Glomerular endothelial cell (primary cell): ENCODE results near the gene MB21D2. TPM values are rescaled to one million over a fixed set of nuclear protein-coding genes. Genes with fewer than 3 reads are reported as not detected.

Experiments used
- DNase-seq: peaks from one replicate; pipeline ENCODE4 v3.0.0-alpha.2; 2011; ENCODE audit warnings: low read depth, low spot score; ENCODE audit errors: extremely low read depth
- total RNA-seq: library from RNA; depleted of rRNA; stranded (reverse); fragments of >200 nt; gene quantifications from 2 replicates; pipeline ENCODE4 v1.2.3, GENCODE V29; 2015

Gene MB21D2
- total RNA-seq, 1 donor from 2014 or later, result 9.0 TPM

- no peak for DNase-seq
These were observed 9.4 kb upstream of the MB21D2 start for GRCh38 chr3:192927016-192927415.

DNA sequence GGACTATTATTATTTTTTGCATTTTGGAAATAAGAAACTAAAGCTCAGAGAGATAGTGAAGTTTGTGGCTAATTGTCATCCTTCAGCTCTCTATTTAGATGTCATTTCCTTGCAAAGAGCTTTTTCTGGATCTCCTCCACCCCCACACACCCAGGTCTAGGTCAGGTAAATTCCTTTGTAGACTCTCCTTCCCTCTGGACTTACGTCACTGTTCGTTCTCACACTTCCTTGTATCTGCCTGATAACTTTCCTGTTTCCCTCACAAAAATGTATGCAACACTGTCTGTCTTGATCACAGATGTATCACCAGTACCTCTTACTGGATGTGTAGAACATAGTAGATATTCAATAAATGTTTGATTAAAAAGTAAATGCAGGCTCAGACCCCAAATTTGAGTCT, 6.1 kb upstream of the MB21D2 start:
- no peak for DNase-seq

- DNase-seq, result no peak
These were observed 4.1 kb upstream of the MB21D2 start for GRCh38 chr3:192921793-192922192.

DNA sequence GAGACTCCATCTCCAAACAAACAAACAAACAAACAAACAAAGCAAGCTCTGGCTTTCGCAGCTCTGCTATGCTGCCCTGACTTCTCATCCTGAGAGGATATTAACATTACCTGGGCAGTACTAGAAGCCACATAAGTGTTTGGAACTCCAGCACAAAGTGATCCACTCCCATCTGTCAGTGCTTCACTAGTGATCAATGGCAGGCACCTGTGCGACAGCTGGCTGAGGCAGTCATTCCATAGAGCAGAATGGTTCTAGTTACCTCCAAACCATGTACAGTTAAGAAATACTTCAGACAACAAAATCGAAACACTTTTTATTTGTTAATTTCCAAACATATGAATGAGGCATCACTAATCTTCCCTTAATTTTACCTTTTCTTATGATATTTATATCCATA, 2.8 kb upstream of the MB21D2 start:
- DNase-seq, result no peak

- no peak for DNase-seq
These were observed 2.2 kb upstream of the MB21D2 start for GRCh38 chr3:192919901-192920300.

DNA sequence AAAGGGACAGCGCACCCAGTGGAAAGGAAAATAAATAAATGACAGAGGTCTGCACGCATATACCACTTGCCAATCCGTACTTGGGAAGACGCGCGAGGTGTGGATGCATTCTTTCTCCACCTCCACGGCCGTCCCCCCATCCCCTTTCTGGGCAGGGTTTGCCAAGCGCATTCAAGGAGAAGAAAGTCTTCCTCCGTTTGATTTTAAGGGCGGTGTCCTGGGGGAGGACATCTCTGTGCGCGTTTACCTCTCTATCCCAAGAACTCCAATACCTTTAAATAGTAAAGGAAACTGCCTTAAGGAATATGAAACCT, 576 bp upstream of the MB21D2 start:
- no peak for DNase-seq

- no peak for DNase-seq
These were observed 640 bp downstream of the MB21D2 start for GRCh38 chr3:192917028-192917403.

- no peak for DNase-seq
These were observed 1.2 kb downstream of the MB21D2 start for GRCh38 chr3:192916371-192917027.

GRCh38 chr3:192915722-192916121, 1.9 kb downstream of the MB21D2 start:
- DNase-seq, result no peak

DNA sequence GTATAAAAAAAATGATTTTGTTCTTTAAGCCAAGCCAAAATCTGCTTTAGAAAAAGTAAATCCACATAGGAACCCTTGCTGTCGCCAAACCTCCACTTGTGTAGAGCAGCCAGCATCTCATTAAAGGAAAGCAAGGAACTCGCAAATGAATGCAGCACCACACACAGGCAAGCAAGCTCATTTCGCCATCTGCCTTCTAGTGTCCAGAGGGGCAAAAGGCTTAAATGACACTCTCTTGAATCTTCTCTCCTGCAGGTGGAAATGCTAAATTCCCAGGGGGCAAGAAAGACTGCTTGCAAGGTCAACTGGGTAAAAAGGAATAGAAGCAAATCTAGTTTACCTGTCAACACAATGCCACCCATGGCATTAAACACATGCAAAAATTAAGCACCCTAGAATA, 2.4 kb downstream of the MB21D2 start:
- DNase-seq, result no peak

DNA sequence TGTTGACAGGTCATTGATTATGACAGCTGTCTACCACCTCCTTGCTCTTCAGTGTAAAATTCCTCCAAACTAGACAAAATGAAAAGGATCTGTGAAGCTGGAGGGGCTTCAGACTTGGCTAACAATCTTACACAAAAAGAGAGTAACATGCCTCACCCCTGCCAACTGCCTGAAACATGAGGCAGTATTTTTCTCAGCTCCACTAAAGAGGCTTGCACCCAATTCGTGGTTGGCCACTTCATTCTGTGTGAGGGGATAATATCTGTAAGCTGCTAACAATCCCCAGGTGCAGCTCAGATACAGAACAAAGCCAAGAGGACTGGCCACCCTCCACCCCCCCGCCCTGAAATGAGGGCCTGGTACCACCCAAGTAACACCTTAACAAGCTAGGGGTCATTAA, 2.8 kb downstream of the MB21D2 start:
- DNase-seq, result no peak

DNA sequence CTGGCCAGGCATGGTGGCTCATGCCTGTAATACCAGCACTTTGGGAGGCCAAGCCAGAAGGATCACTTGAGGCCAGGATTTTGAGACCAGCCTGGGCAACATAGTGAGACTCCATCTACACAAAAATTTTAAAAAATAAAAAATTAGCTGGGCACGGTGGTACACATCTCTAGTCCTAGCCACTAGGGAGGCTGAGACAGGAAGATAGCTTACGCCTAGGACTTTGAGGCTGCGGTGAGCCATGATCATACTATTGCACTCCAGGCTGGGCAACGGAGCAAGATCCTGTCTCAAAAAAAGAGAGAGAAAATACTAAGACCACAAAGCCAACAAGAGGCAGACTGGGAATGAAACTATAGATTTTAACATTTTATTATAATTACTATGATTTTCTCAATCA, 4.1 kb downstream of the MB21D2 start:
- no peak for DNase-seq

DNA sequence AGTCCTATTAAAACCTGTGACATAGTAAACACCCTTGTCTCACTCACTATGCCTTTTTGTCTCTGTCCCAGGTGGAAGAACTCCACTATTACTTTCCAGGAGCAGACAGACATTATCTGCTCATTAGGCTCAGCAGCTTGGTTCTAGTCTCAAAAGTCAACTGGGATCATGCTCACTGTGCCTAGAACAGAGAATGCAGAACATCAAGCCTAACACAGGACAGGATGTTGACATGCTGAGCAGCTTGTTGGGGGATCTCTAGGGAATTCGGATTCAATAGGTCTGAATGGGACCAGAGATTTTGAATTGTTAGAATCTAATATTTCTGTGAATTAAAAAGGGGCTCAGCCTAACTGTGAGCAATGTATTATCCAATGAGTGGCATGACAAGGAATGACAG, 6.4 kb downstream of the MB21D2 start:
- DNase-seq, result no peak

DNA sequence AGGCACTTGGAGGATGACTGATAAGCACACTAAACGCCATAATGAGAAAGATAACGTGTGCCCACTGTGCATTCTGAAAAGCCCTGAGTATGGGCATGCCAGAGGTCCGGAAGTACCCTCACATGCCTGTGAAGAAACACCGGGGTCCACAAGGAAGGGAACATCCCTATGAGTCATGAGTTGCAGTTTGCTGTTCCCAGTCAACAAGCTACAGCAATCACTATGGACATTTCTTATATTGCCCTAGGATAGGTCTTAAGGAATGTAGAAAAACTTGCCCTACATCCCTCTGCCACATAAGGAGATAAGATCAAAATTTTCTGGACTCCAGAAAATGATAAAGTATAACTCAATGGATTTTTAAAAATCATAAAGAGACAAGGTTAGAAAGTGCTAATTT, 9.9 kb downstream of the MB21D2 start:
- no peak for DNase-seq

DNA sequence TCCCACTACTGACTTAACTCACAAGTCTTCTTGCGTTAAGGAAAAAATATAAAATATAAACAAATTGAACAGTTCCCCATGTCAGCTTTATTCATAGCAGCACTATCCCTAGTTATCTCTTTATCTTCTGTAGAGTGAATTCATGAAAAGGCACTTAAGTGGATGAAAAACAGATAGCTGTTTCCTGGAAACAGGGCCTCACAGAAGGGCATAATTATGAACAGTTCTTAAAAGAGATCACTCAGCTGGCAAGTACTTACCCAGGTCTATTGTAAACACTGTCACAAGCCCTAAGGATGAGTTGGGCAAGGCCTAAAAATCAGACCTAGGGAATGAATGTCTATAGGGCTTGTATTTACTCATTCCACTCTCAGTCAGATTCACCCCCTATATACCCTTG, 10.7 kb downstream of the MB21D2 start:
- DNase-seq, result no peak

DNA sequence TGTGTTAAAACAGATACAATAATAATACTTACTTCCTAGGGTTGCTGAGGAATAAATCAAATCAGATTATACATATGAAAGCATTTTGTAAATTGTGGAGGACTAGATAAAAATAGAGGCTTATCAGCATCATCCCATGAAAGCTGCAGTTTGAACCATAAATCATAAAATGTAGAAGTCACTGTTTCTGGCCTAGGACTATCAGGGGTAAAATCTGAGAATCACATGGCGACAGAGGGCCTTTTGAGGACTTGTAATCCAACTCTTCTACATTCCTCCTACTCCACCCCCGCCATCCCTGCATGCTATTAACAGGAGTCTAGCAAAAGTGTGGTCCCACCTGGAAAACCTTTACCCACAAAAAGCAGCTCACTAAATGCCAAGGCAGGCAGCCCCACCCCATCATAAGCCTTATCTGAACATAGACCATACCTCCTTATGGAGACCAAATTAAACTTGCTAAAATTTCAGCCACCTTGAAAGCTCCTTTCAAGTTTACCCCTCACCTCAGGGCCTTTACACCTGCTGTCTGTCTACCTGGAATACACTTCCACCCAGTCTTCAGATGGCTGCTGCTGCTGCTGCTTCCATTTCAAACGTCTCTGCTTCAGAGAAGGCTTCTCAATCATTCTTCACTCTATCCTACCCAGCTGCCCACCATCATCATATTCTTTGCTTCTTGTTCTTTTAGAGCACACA, 11.5 kb downstream of the MB21D2 start:
- DNase-seq, result no peak

GRCh38 chr3:192904632-192905289, 12.9 kb downstream of the MB21D2 start:
- DNase-seq, result no peak

- DNase-seq, result no peak
These were observed 15.1 kb downstream of the MB21D2 start for GRCh38 chr3:192902549-192902948.

- DNase-seq, result no peak
These were observed 16.2 kb downstream of the MB21D2 start for GRCh38 chr3:192901435-192901834.

GRCh38 chr3:192899540-192899982, 18.1 kb downstream of the MB21D2 start:
- no peak for DNase-seq

GRCh38 chr3:192897005-192897404, 20.7 kb downstream of the MB21D2 start:
- no peak for DNase-seq

- DNase-seq, result no peak
These were observed 21.4 kb downstream of the MB21D2 start for GRCh38 chr3:192896208-192896607.
